ENCODE results near the gene ATF7.
A peak's percentile ranks its signal among the peaks of the same experiment; 100 is the strongest.

The ATF7 gene

GRCh38 chr12:53500142-53500775, 125.9 kb downstream of the ATF7 start:
- CTCF ChIA-PET, result interaction anchor here (0.7 to 1.0 kb wide), 2 partner anchors 8 to 148 kb away, joined by 3 to 6 read pairs; no protein-coding TSS in a partner anchor
- peak overlapping the region; percentile 95 for H3K27ac ChIP-seq
- no peak for DNase-seq (ENCODE audit: low spot score)

GRCh38 chr12:53499266-53500141, 126.7 kb downstream of the ATF7 start, which contains the start of gene MAP3K12:
Gene MAP3K12, minus strand, starts transcription at chr12:53499458. Its CDS starts 12,067 bp downstream, at chr12:53487391.
- H3K27ac ChIP-seq, result peak within 1 kb of the TSS; percentile 95
- TF ChIP-seq, protein P1, sequence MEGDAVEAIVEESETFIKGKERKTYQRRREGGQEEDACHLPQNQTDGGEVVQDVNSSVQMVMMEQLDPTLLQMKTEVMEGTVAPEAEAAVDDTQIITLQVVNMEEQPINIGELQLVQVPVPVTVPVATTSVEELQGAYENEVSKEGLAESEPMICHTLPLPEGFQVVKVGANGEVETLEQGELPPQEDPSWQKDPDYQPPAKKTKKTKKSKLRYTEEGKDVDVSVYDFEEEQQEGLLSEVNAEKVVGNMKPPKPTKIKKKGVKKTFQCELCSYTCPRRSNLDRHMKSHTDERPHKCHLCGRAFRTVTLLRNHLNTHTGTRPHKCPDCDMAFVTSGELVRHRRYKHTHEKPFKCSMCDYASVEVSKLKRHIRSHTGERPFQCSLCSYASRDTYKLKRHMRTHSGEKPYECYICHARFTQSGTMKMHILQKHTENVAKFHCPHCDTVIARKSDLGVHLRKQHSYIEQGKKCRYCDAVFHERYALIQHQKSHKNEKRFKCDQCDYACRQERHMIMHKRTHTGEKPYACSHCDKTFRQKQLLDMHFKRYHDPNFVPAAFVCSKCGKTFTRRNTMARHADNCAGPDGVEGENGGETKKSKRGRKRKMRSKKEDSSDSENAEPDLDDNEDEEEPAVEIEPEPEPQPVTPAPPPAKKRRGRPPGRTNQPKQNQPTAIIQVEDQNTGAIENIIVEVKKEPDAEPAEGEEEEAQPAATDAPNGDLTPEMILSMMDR (conservative IDR thresholded peaks at IDR 0.05; ENCODE audit: low read depth), result no peak
- POLR2A ChIA-PET (ENCODE audit: low non-redundant PET), result interaction anchor here (0.6 to 0.9 kb wide), 2 partner anchors 13 to 16 kb away, joined by 3 to 5 read pairs; no protein-coding TSS in a partner anchor
- CTCF ChIA-PET, result interaction anchor here (0.7 to 1.0 kb wide), 2 partner anchors 9 to 147 kb away, joined by 3 to 6 read pairs; no protein-coding TSS in a partner anchor
- peak; percentile 55 for DNase-seq (ENCODE audit: low spot score)

More at GRCh38 chr12:53500142-53500775, 125.9 kb downstream of the ATF7 start:
- POLR2A ChIA-PET (ENCODE audit: low non-redundant PET), result interaction anchor here (0.7 to 0.9 kb wide), 3 partner anchors 17 to 222 kb away, joined by 3 to 4 read pairs (median 4); no protein-coding TSS in a partner anchor
- TF ChIP-seq, protein P1 (conservative IDR thresholded peaks at IDR 0.05; ENCODE audit: low read depth), result no peak

DNA sequence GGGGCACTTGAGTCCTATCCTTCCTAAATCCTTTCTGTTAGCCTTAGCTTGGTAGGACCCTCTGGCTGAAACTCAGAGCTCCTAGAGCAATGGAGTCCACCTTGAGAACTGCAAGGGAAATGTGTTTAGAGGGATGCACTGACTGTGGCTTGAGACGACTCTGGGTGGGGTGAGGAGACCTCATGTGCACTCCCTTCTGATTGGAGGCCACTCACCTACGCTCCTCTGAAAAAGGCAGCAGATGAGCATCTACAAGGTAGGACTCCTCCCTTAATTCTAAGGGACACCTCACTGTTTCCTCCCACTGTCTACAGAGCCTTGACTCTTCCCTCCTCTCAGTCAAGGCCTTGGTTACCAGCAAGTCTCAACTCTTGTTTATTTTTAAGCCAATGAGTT, 127.9 kb downstream of the ATF7 start:
- ChIA-PET POLR2A (ENCODE audit: low non-redundant PET) (interaction anchor here (0.6 kb wide), 1 partner anchor 132 kb away, joined by 3 read pairs; no protein-coding TSS in a partner anchor), CTCF (interaction anchor here (0.8 kb wide), 1 partner anchor 157 kb away, joined by 3 read pairs; no protein-coding TSS in a partner anchor)
- H3K27ac ChIP-seq, result peak overlapping the region; percentile 95
- TF ChIP-seq, protein P1 (conservative IDR thresholded peaks at IDR 0.05; ENCODE audit: low read depth), result no peak
- DNase-seq (ENCODE audit: low spot score), result no peak

DNA sequence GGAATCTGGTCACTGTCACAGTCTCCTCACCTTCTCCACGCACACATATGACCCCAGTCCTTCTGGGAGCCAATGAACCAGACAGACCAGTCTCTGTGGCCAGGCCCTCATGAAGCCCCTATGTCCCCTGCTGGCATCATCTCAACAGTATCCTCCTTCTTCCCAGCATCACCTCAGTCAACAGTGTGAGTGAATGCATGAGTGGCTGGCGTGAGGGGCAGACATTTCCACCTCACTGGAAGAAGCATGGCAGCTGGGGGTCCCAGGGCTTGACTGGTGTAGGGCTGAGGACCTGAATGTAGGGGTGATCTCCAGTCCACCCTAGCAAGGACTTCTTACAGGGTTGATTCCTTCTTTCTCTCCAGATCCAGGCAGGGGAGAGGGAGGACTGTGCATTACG, 128.7 kb downstream of the ATF7 start:
- POLR2A ChIA-PET (ENCODE audit: low non-redundant PET), result interaction anchor here (0.5 kb wide), 1 partner anchor 11 kb away, joined by 3 read pairs; no protein-coding TSS in a partner anchor
- TF ChIP-seq, protein P1 (conservative IDR thresholded peaks at IDR 0.05; ENCODE audit: low read depth), result no peak

GRCh38 chr12:53496752-53497032, 129.5 kb downstream of the ATF7 start:
- ChIA-PET CTCF (no interaction called here), POLR2A (ENCODE audit: low non-redundant PET) (no interaction called here)
- DNase-seq (ENCODE audit: low spot score), result no peak
- no peak overlapping the region for H3K27ac ChIP-seq
- TF ChIP-seq, protein P1 (conservative IDR thresholded peaks at IDR 0.05; ENCODE audit: low read depth), result no peak

More for the DNA sequence above, 128.7 kb downstream of the ATF7 start:
- H3K27ac ChIP-seq, result no peak overlapping the region
- no peak for DNase-seq (ENCODE audit: low spot score)
- CTCF ChIA-PET, result no interaction called here
